Measurements from ENCODE around the gene DCAF8L1.
"Not testable (repeated sequence)": the region's sequence is repeated elsewhere in the genome, so short reads cannot be mapped to it uniquely, and the experiment has no call there.

The DCAF8L1 gene

GRCh38 chrX:27981349-27981748 lies at the start of gene DCAF8L1:
DCAF8L1 (minus strand) TSS chrX:27981449; CDS start chrX:27981334, 115 bp downstream.
- DNase-seq, result no peak

DNA sequence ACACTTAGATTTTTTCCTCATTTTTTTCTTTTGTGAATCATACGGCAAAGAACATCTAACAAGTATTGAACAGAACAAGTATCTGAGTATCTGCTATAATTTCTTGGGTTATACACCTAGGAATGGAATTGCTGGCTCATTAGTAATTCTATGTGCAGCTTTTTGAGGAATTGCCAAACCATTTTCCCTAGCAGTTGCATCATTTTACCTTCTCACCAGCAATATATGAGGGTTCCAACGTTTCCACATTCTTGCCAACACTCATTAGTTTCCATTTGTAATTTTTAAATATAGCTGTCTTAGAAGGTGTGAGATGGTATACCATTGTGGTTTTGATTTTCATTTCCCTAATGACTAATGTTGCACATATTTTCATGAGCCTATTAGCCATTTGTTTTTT lies 41.1 kb upstream of the DCAF8L1 start:
- DNase-seq, result no peak

GRCh38 chrX:28016823-28017222 lies 35.6 kb upstream of the DCAF8L1 start:
- DNase-seq, result no peak

DNA sequence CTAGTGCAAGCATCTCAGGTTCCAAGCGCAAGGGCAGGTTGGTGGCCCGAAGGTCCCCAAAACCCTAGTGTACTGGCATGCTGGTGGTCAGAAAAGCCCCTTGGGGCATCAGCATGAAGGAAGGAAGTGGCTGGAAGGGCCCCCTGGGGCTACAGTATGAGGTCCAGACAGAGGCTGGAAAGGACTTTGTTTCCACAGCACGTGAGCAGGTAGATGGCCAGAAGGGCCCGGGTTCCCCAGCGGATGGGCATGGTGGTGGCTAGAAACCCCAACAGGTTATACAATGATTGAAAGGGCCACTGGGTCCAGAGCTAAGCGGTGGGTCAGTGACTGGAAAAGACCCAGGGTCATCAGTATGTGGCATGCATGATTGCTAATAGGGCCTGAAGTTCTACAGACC lies 34.7 kb upstream of the DCAF8L1 start:
- DNase-seq, result no peak

DNA sequence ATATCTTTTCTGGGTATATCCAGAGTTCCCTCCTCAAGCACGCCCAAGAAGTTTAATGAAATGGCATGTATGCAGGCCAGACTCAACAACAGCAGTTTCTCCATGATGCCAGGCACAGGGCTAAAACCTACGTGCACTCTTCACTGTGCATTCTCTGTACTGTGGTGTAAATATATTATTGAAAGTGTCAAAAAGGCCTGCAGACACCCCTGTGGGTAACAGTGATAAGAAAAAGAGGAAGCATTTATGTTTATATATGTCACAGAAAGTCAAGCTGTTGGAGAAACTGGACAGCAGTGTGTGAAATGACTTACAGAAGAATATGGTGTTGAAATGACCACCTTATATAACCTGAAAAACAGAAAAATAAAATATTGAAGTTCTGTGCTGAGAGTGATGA lies 29.6 kb upstream of the DCAF8L1 start:
- DNase-seq, result no peak

GRCh38 chrX:27998666-27999065 lies 17.4 kb upstream of the DCAF8L1 start:
- no peak for DNase-seq

- no peak for DNase-seq
These were observed 16.4 kb upstream of the DCAF8L1 start for GRCh38 chrX:27997622-27998021.

GRCh38 chrX:27996132-27996531 lies 14.9 kb upstream of the DCAF8L1 start:
- DNase-seq, result no peak

DNA sequence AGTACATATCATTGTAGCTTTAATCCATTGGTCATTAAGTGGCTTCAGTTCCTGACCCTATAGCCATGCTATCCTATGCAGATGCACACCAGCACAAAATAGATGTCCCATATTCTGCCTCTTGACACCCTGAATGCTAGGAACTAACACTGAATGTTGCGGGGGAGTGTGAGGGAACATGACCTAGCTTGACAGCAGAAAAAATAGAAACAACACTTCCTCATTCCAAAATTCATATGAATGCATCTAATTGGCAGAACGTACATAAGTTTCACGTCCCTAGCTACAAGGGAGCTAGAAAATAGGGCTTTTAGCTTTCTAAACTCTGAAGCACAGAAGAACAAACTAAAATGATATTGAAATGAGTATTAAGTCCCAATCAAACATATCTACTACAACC lies 14.4 kb upstream of the DCAF8L1 start:
- no peak for DNase-seq

DNA sequence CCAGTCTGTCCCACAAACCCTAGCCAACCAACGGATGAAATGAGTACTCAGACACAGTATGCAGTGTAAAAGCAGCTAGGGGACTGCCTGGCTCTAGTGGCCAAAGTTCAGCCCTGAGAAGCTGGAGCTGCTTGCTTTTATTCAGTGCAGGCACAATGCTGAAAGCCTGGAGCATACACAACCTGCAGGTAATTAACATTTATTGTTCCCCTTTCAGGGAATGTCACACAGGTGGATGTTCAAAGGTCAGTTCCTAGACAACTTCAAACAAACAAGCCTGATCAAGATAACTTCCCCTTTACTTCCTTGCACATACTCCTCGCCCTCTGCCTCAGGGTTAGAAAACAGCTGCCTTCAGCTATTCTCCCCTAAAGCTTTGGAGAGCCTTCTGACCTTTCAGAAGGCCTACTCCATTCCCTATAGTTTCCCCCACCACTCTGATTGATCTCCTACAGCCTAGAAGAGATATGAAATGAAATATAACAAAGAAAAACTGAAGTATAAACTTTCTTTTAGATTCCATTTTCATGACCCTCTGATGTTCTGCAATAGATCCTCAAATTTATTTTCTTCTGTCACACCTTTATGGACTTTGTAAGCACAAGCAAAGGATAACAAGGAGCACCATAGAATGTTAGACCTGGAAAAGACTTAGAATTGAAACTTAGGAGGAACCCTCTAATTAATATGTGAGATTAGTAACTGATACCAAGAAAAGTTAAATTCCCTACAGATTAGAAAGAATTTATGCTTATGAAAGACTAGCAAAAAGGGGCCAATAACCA lies 6.8 kb upstream of the DCAF8L1 start:
- DNase-seq, result no peak

DNA sequence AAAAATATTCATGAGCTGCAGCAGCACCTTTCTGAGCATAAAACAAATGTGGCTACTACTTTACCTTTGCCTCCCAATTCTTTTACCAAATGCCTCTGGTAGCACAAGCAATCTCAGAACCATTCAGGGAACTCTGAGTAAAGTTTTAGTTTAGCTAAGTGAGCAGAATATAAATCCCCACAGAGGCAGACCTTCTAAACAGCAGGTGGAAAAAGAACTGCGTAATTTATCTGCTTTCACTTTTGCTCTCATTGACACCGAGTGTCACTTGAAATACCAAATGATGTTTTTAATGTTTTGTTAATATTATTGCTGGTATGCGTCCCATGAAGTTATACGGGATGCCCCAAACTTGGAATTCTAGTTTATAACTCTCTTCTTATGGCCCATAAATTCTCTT lies 4.3 kb downstream of the DCAF8L1 start:
- not testable (repeated sequence) for DNase-seq

- no peak for DNase-seq
These were observed 5.0 kb downstream of the DCAF8L1 start for GRCh38 chrX:27976284-27976683.

- no peak for DNase-seq
These were observed 12.4 kb downstream of the DCAF8L1 start for GRCh38 chrX:27968878-27969277.

DNA sequence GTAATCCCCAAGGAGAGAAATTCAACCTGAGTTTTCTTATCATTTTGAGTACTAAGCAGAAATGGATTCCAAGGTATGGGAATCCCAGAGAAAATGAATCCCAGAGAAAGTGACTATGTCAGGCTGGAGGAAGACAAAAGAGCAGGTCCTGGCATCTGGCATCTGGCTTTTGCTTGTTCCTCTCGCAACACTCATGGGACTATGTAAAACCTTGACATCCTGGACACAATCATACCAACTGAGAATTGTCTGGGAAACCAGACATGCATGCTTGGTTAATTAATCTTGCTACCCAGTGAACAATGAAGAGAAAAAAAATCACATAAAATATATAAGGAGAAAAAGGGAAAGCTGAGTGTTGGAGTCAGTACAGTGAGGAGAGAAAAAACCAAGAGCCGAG lies 12.9 kb downstream of the DCAF8L1 start:
- no peak for DNase-seq

DNA sequence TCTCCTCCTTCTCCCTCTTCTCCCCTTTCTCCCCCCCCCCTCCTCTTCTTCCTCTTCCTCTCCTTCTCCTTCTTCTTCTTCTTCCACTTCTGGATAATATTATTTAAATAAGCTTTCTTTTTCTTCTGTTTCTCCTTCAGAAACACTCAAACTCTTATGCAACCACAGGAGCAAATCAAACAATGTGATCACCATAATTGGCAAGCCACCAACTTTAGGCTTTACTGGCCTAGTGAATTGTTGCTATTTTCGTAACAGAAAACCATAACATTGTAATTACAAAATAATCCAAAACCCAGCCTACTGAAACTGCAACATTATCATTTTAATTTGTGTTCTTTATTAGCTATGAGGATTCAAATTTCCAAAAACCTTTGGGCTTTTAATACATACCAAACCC lies 14.3 kb downstream of the DCAF8L1 start:
- no peak for DNase-seq

- DNase-seq, result no peak
These were observed 14.8 kb downstream of the DCAF8L1 start for GRCh38 chrX:27966492-27966891.

- DNase-seq, result not testable (repeated sequence)
These were observed 15.9 kb downstream of the DCAF8L1 start for GRCh38 chrX:27965348-27965747.

GRCh38 chrX:27964432-27964831 lies 16.8 kb downstream of the DCAF8L1 start:
- DNase-seq, result no peak

- DNase-seq, result not testable (repeated sequence)
These were observed 20.8 kb downstream of the DCAF8L1 start for GRCh38 chrX:27960410-27960809.

GRCh38 chrX:27953171-27953570 lies 28.1 kb downstream of the DCAF8L1 start:
- DNase-seq, result no peak

DNA sequence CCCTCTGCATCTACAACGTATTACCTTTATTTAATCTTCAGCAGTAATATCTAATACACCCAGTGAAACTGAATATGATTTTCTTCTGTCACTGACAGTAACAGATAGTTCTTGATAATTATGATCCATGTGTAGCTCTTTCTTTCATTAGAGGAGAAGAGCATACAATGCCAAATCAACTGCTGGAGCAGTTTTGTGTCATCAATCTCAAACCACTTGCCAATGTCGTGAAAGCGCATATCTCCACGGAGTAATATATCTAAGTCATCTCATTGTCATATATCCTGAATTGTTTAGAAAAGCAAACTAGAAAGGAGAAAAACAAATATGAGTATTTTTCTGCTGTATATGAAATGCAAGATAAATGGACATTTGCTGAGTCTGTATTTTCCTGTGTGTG lies 47.9 kb downstream of the DCAF8L1 start:
- DNase-seq, result no peak
